Endodermal cell (in vitro differentiated cells): ENCODE results near the gene CNTROB. TPM values are rescaled to one million over a fixed set of nuclear protein-coding genes. Genes with fewer than 3 reads are reported as not detected.

Experiments used
- DNase-seq: peaks from one replicate; pipeline ENCODE4 v3.0.0-alpha.2; 2017
- H3K27ac ChIP-seq: 2 replicates; pipeline ENCODE4 v1.5.1; 2013; ENCODE audit warnings: mild to moderate bottlenecking, low read depth, low read length, moderate library complexity
- H3K27me3 ChIP-seq: 2 replicates; pipeline ENCODE4 v1.6.1; 2013; ENCODE audit warnings: mild to moderate bottlenecking, low read length, moderate library complexity; ENCODE audit not compliant: insufficient read depth, control insufficient read depth, poor library complexity, severe bottlenecking
- H3K36me3 ChIP-seq: 2 replicates; pipeline ENCODE4 v1.7.0; 2013; ENCODE audit warnings: mild to moderate bottlenecking, low read length, moderate library complexity; ENCODE audit not compliant: control insufficient read depth, insufficient read depth
- H3K4me1 ChIP-seq: one replicate; pipeline ENCODE4 v1.7.0; 2013; ENCODE audit warnings: low read length; ENCODE audit not compliant: control insufficient read depth, insufficient read depth
- H3K4me3 ChIP-seq: 2 replicates; pipeline ENCODE4 v1.5.1; 2013; ENCODE audit warnings: mild to moderate bottlenecking, low read length, moderate library complexity
- H3K9ac ChIP-seq: 2 replicates; pipeline ENCODE4 v1.6.1; 2013; ENCODE audit warnings: mild to moderate bottlenecking, low read length, moderate library complexity; ENCODE audit not compliant: poor library complexity, severe bottlenecking; ENCODE audit errors: extremely low read depth
- H3K9me3 ChIP-seq: 2 replicates; pipeline ENCODE4 v1.6.1; 2013; ENCODE audit warnings: mild to moderate bottlenecking, low read length, moderate library complexity; ENCODE audit not compliant: control insufficient read depth
- H3K27ac Mint-ChIP-seq: 2 replicates; pipeline ENCODE4 v1.8.0; 2020; ENCODE audit warnings: mixed read lengths
- H3K27me3 Mint-ChIP-seq: 2 replicates; pipeline ENCODE4 v1.8.0; 2021; ENCODE audit warnings: mild to moderate bottlenecking, mixed read lengths; ENCODE audit not compliant: insufficient read depth
- H3K36me3 Mint-ChIP-seq: 2 replicates; pipeline ENCODE4 v1.8.0; 2020; ENCODE audit warnings: low read depth, mixed read lengths
- H3K4me1 Mint-ChIP-seq: 2 replicates; pipeline ENCODE4 v1.8.0; 2020; ENCODE audit warnings: mixed read lengths
- H3K4me3 Mint-ChIP-seq: 2 replicates; pipeline ENCODE4 v1.8.0; 2020; ENCODE audit warnings: mild to moderate bottlenecking, moderate library complexity, mixed read lengths
- H3K9me3 Mint-ChIP-seq: 2 replicates; pipeline ENCODE4 v1.8.0; 2020; ENCODE audit warnings: mild to moderate bottlenecking, mixed read lengths
- CTCF ChIP-seq: fragments of 200-600 bp; sonication (generic); conservative IDR thresholded peaks from 2 replicates; pipeline ENCODE4 v1.5.0; 2021; ENCODE audit warnings: antibody characterized with exemption, mild to moderate bottlenecking
- WGBS, 2 experiments: methylation state at CpG; one replicate each; pipeline versions ENCODE4 v1.1.5 to v1.1.7; 2013; ENCODE audit warnings: missing lambda C conversion rate in 2 of 2, mixed read lengths in 1 of 2; ENCODE audit not compliant: insufficient coverage in 1 of 2, insufficient read length in 1 of 2; 5-methylcytosine and 5-hydroxymethylcytosine counted together
- total RNA-seq, 2 donors: library from RNA; stranded (reverse); fragmentation: NEBNext Ultra II Directional in 1 of 2; extraction: Animal tissue kit (Norgen Biotek cat#: 25700) in 1 of 2; gene quantifications; 2 replicates in 1 of 2; 3 replicates in 1 of 2; pipeline ENCODE4 v1.2.1, GENCODE V29; 2021

CNTROB gene
- total RNA-seq, 2 donors from 2014 or later, result 47.5 to 57.4 TPM

DNA sequence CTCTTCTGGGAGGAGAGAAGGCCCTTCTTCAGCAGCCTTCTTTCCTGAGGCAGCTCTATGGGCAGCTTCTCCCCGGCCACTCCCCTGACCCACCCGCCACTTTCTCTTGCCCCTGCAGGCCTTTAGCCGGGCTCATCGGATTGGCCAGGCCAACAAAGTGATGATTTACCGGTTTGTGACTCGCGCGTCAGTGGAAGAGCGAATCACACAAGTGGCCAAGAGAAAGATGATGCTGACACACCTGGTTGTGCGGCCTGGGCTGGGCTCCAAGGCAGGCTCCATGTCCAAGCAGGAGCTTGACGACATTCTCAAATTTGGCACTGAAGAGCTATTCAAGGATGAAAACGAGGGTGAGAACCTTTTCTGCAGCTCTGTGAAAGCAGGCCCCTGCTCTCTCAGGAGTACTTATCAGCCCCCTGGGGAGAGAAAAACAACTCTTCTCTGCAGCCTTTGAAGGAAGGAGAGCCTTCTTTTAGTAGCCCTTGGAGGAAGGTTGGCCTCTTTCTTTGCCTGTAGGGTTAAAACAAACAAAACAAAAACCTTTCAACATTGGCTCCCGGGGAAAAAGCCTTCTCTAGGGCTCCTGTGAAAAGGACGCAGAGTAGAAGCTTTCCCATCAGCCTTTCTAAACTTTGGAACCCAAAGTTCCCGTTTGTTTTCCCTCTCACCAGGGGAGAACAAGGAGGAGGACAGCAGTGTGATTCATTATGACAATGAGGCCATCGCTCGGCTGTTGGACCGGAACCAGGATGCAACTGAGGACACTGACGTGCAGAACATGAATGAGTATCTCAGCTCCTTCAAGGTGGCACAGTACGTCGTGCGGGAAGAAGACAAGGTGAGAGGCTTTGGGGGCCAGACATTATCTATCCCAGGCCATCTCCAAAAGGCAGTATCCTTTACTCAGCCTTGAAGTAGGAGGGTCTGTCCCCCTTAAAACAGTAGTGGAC is 28.6 kb upstream of the CNTROB start:
- H3K36me3 ChIP-seq, result peaks cover 79% of the 10 kb centered on the region

GRCh38 chr17:7909089-7909488 is 22.9 kb upstream of the CNTROB start:
- WGBS, 2 experiments, result 97% methylated on average over 7 to 29 of the region's 29 CpGs
- peaks cover 58% of the 10 kb centered on the region for H3K36me3 ChIP-seq

More for the DNA sequence above, 28.6 kb upstream of the CNTROB start:
- Histone ChIP-seq H3K27me3 (no peaks in the 10 kb centered on the region), H3K27ac (no peak overlapping the region), H3K4me1 (peaks cover 7% of the 10 kb centered on the region), H3K9me3 (no peaks in the 10 kb centered on the region), H3K4me3 (peak overlapping the region; percentile 45), H3K9ac (no peak overlapping the region)
- Mint-ChIP-seq H3K27ac (peak overlapping the region; percentile 86), H3K4me3 (peak overlapping the region; percentile 17), H3K36me3 (peaks cover 81% of the 10 kb centered on the region), H3K9me3 (no peaks in the 10 kb centered on the region), H3K27me3 (no peaks in the 10 kb centered on the region), H3K4me1 (peaks cover 26% of the 10 kb centered on the region)
- DNase-seq, result peak; percentile 83
- 66 to 73% methylated on average over 17 to 22 of the region's 22 CpGs for WGBS, 2 experiments
- no peak for TF ChIP-seq CTCF

DNA sequence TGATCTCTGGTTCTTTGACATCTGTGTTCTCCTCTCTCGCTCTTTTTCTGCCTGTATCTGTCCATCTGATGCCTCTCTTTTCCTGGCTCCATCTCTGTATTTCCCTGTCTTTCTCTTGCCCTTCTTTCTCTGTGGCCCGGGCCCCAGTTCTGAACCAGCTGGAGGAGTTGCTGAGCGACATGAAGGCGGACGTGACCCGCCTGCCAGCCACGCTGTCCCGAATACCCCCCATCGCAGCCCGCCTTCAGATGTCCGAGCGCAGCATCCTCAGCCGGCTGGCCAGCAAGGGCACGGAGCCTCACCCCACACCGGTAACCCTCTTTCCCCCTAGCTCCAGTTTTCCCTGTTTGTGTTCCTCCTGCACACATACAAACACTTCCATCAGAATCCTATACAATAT is 21.7 kb upstream of the CNTROB start:
- no peak overlapping the region for H3K27ac ChIP-seq
- H3K36me3 Mint-ChIP-seq, result peaks cover 46% of the 10 kb centered on the region
- H3K9ac ChIP-seq, result no peak overlapping the region
- H3K27me3 ChIP-seq, result no peaks in the 10 kb centered on the region
- no peaks in the 10 kb centered on the region for H3K9me3 Mint-ChIP-seq
- H3K4me3 Mint-ChIP-seq, result no peak overlapping the region
- TF ChIP-seq CTCF, result no peak
- no peaks in the 10 kb centered on the region for H3K9me3 ChIP-seq
- 98 to 99% methylated on average over 14 to 15 of the region's 15 CpGs for WGBS, 2 experiments
- peaks cover 3% of the 10 kb centered on the region for H3K4me1 Mint-ChIP-seq
- H3K4me1 ChIP-seq, result no peaks in the 10 kb centered on the region
- H3K4me3 ChIP-seq, result no peak overlapping the region
- H3K27ac Mint-ChIP-seq, result no peak overlapping the region
- peaks cover 46% of the 10 kb centered on the region for H3K36me3 ChIP-seq
- peaks cover 12% of the 10 kb centered on the region for H3K27me3 Mint-ChIP-seq
- no peak for DNase-seq

More at GRCh38 chr17:7909089-7909488, 22.9 kb upstream of the CNTROB start:
- Histone ChIP-seq H3K4me3 (no peak overlapping the region), H3K27ac (no peak overlapping the region), H3K27me3 (no peaks in the 10 kb centered on the region), H3K4me1 (no peaks in the 10 kb centered on the region), H3K9me3 (no peaks in the 10 kb centered on the region), H3K9ac (no peak overlapping the region)
- Mint-ChIP-seq H3K9me3 (no peaks in the 10 kb centered on the region), H3K4me1 (peaks cover 6% of the 10 kb centered on the region), H3K27me3 (peaks cover 1% of the 10 kb centered on the region), H3K4me3 (no peak overlapping the region), H3K27ac (no peak overlapping the region), H3K36me3 (peaks cover 58% of the 10 kb centered on the region)
- TF ChIP-seq CTCF, result no peak
- DNase-seq, result no peak
